Esophagus muscularis mucosa (tissue), 4 donors: ENCODE measurements around the gene RSU1.

Experiments
- CTCF ChIP-seq, 3 experiments: fragments of 200-600 bp in 2 of 3; fragments of 450-650 bp in 1 of 3; sonication (generic) in 2 of 3; IDR thresholded peaks; one replicate each; pipeline ENCODE4 v1.5.1; 2017 to 2019; ENCODE audit warnings: antibody characterized with exemption in 3 of 3, mild to moderate bottlenecking in 2 of 3, moderate library complexity in 1 of 3
- EP300 ChIP-seq: sonication (generic); formaldehyde crosslinking; IDR thresholded peaks from one replicate; pipeline ENCODE4 v1.6.1; 2017; ENCODE audit warnings: antibody characterized with exemption
- POLR2A ChIP-seq: fragments of 450-650 bp; IDR thresholded peaks from one replicate; pipeline ENCODE4 v1.6.1; 2017; ENCODE audit warnings: antibody characterized with exemption, moderate library complexity, mild to moderate bottlenecking, low read depth
- POLR2AphosphoS5 ChIP-seq, 2 donors: sonication (generic); formaldehyde crosslinking; IDR thresholded peaks; one replicate each; pipeline ENCODE4 v1.6.1; 2017; ENCODE audit warnings: antibody characterized with exemption in 2 of 2

GRCh38 chr10:16648366-16648765, 168.9 kb downstream of the RSU1 start:
- TF ChIP-seq CTCF (IDR thresholded peaks at IDR 0.05) (no peak), POLR2A (no peak), POLR2AphosphoS5 (IDR thresholded peaks at IDR 0.05) (no peak), EP300 (no peak)
